SK-N-SH treated with all-trans-retinoic acid at 6 μM for 48 hours (cell line): ENCODE results near the gene TKTL1.

Experiments used
- CSDC2 ChIP-seq: fragments of 250-450 bp; sonication (Bioruptor Pico); IDR thresholded peaks from 2 replicates; pipeline ENCODE4 v1.5.0; 2020; ENCODE audit warnings: mild to moderate bottlenecking, moderate library complexity
- ESRRG ChIP-seq: fragments of 250-450 bp; sonication (Bioruptor Pico); IDR thresholded peaks from 2 replicates; pipeline ENCODE4 v1.6.1; 2021; ENCODE audit warnings: mild to moderate bottlenecking
- ISL1 ChIP-seq: fragments of 250-450 bp; sonication (Bioruptor Pico); IDR thresholded peaks from 2 replicates; pipeline ENCODE4 v2.1.2; 2022; ENCODE audit warnings: mild to moderate bottlenecking, moderate library complexity
- OSR1 ChIP-seq: fragments of 250-450 bp; sonication (Bioruptor Pico); IDR thresholded peaks from 2 replicates; pipeline ENCODE4 v1.8.0; 2022; ENCODE audit warnings: moderate library complexity, mild to moderate bottlenecking, inconsistent platforms
- PPARA ChIP-seq: fragments of 250-450 bp; sonication (Bioruptor Pico); IDR thresholded peaks from 2 replicates; pipeline ENCODE4 v1.5.0; 2020; ENCODE audit warnings: mild to moderate bottlenecking, borderline replicate concordance
- RARB ChIP-seq: fragments of 250-450 bp; sonication (Bioruptor Pico); IDR thresholded peaks from 2 replicates; pipeline ENCODE4 v1.8.0; 2021; ENCODE audit warnings: mild to moderate bottlenecking, moderate library complexity
- TSHZ2 ChIP-seq: fragments of 250-450 bp; sonication (Bioruptor Pico); IDR thresholded peaks from 2 replicates; pipeline ENCODE4 v1.5.0; 2020; ENCODE audit warnings: mild to moderate bottlenecking, moderate library complexity
- ZC3H10 ChIP-seq: fragments of 250-450 bp; sonication (Bioruptor Pico); IDR thresholded peaks from 2 replicates; pipeline ENCODE4 v1.5.1; 2021; ENCODE audit warnings: mild to moderate bottlenecking, moderate library complexity
- ZFP3 ChIP-seq: fragments of 250-450 bp; sonication (Bioruptor Pico); IDR thresholded peaks from 2 replicates; pipeline ENCODE4 v1.5.0; 2020; ENCODE audit warnings: mild to moderate bottlenecking, moderate library complexity
- ZFP30 ChIP-seq: fragments of 450-650 bp; formaldehyde crosslinking; IDR thresholded peaks from 2 replicates; pipeline ENCODE4 v1.5.0; 2022; ENCODE audit warnings: mild to moderate bottlenecking, moderate library complexity
- ZNF565 ChIP-seq: fragments of 450-650 bp; formaldehyde crosslinking; conservative IDR thresholded peaks from 2 replicates; pipeline ENCODE4 v1.5.0; 2020; ENCODE audit warnings: low read depth, mild to moderate bottlenecking, moderate library complexity
- ZNF70 ChIP-seq: fragments of 450-650 bp; formaldehyde crosslinking; IDR thresholded peaks from 2 replicates; pipeline ENCODE4 v1.5.0; 2020; ENCODE audit warnings: mild to moderate bottlenecking, moderate library complexity

GRCh38 chrX:154371789-154372300 lies 76.2 kb downstream of the TKTL1 start:
- TF ChIP-seq ZNF565 (CRISPR knock-in tag) (no peak), OSR1 (CRISPR knock-in tag) (no peak), CSDC2 (CRISPR knock-in tag) (no peak), RARB (CRISPR knock-in tag) (no peak), ZFP3 (CRISPR knock-in tag) (no peak), ESRRG (CRISPR knock-in tag) (no peak), PPARA (CRISPR knock-in tag) (no peak), ZNF70 (no peak), ZFP30 (CRISPR knock-in tag) (no peak), ZC3H10 (CRISPR knock-in tag) (no peak), ISL1 (CRISPR knock-in tag) (no peak), TSHZ2 (CRISPR knock-in tag) (no peak)
